Measurements from ENCODE around the gene SGIP1. TPM values are rescaled to one million over a fixed set of nuclear protein-coding genes. Genes with fewer than 3 reads are reported as not detected.

SGIP1 gene
- total RNA-seq, 3 donors from 2014 or later: 3.1 to 6.6 (median 3.5) TPM

DNA sequence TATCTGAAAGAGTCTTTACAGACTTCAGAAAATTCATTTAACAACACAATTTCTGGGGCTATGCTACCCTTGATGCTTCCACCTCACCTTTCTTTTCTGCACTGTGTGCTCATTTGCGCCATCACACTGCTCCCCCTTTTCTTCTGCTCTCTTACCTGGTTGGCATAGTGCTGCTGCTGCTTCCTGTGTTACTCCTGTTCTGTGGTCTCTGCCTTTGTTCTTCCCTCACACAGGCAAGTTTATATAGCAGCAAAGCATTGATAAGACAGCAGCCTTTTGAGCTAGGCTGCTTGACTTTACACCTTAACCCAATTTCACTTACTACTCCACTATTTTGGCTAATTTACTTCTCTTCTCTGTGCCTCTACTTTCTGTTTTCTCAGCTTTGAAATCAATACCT lies 18.3 kb downstream of the SGIP1 start:
- no peak overlapping the region for H3K27ac ChIP-seq
- no peaks in the 10 kb centered on the region for H3K27me3 ChIP-seq
- H3K9me3 ChIP-seq: no peaks in the 10 kb centered on the region
- no peak overlapping the region for H3K4me3 ChIP-seq
- intact Hi-C loops (cut with DNase I; ENCODE audit: low total_unique reads): no loop called here
- no peak for DNase-seq (ENCODE audit: low spot score in 2 of 2)
- no peaks in the 10 kb centered on the region for H3K4me1 ChIP-seq
- no peak for TF ChIP-seq POLR2AphosphoS5 (IDR thresholded peaks at IDR 0.05)
- TF ChIP-seq, protein P1, sequence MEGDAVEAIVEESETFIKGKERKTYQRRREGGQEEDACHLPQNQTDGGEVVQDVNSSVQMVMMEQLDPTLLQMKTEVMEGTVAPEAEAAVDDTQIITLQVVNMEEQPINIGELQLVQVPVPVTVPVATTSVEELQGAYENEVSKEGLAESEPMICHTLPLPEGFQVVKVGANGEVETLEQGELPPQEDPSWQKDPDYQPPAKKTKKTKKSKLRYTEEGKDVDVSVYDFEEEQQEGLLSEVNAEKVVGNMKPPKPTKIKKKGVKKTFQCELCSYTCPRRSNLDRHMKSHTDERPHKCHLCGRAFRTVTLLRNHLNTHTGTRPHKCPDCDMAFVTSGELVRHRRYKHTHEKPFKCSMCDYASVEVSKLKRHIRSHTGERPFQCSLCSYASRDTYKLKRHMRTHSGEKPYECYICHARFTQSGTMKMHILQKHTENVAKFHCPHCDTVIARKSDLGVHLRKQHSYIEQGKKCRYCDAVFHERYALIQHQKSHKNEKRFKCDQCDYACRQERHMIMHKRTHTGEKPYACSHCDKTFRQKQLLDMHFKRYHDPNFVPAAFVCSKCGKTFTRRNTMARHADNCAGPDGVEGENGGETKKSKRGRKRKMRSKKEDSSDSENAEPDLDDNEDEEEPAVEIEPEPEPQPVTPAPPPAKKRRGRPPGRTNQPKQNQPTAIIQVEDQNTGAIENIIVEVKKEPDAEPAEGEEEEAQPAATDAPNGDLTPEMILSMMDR (IDR thresholded peaks at IDR 0.05): no peak
- TF ChIP-seq POLR2A (IDR thresholded peaks at IDR 0.05): no peak
- no peaks in the 10 kb centered on the region for H3K36me3 ChIP-seq

- TF ChIP-seq, protein P1 (IDR thresholded peaks at IDR 0.05): no peak
- TF ChIP-seq POLR2A (IDR thresholded peaks at IDR 0.05): no peak
- no peak for TF ChIP-seq POLR2AphosphoS5 (IDR thresholded peaks at IDR 0.05)
- H3K27ac ChIP-seq: no peak overlapping the region
- DNase-seq (ENCODE audit: low spot score in 2 of 2): no peak
- no peak overlapping the region for H3K4me3 ChIP-seq
- no peaks in the 10 kb centered on the region for H3K9me3 ChIP-seq
- no peaks in the 10 kb centered on the region for H3K4me1 ChIP-seq
- no peaks in the 10 kb centered on the region for H3K36me3 ChIP-seq
- H3K27me3 ChIP-seq: no peaks in the 10 kb centered on the region
- intact Hi-C loops (cut with DNase I; ENCODE audit: low total_unique reads): no loop called here
Measured at GRCh38 chr1:66552829-66553228, 18.9 kb downstream of the SGIP1 start.

GRCh38 chr1:66553846-66554245 lies 19.9 kb downstream of the SGIP1 start:
- no peak for DNase-seq (ENCODE audit: low spot score in 2 of 2)
- no peaks in the 10 kb centered on the region for H3K27me3 ChIP-seq
- no peak overlapping the region for H3K4me3 ChIP-seq
- TF ChIP-seq POLR2A (IDR thresholded peaks at IDR 0.05): no peak
- TF ChIP-seq, protein P1 (IDR thresholded peaks at IDR 0.05): no peak
- no peak for TF ChIP-seq POLR2AphosphoS5 (IDR thresholded peaks at IDR 0.05)
- intact Hi-C loops (cut with DNase I; ENCODE audit: low total_unique reads): no loop called here
- no peak overlapping the region for H3K27ac ChIP-seq
- no peaks in the 10 kb centered on the region for H3K9me3 ChIP-seq
- no peaks in the 10 kb centered on the region for H3K36me3 ChIP-seq
- H3K4me1 ChIP-seq: no peaks in the 10 kb centered on the region

DNA sequence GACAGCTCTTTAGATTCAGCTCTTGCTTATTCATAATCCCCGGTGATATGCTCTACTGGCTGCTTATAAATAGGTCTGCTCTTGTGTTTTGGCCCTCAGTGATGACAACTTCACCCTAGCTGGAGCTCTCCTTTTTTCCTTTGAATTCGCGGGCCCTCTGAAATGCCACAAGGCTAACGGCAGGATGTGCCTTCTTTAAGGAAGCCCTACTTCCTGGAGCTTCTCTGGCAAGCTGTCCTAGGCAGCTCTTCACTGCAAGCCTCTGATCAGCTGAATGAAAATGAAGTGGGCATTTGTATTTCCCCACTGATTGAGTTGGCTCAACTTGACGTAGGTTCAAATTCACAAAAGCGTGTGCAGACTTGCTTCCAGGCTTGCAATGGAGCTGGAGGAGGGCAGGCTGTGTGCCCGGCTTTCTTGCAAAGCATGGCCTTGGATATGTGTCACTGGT lies 22.2 kb downstream of the SGIP1 start:
- DNase-seq (ENCODE audit: low spot score in 2 of 2): no peak
- no peaks in the 10 kb centered on the region for H3K4me1 ChIP-seq
- no peaks in the 10 kb centered on the region for H3K36me3 ChIP-seq
- no peaks in the 10 kb centered on the region for H3K9me3 ChIP-seq
- TF ChIP-seq POLR2AphosphoS5 (IDR thresholded peaks at IDR 0.05) (no peak), POLR2A (IDR thresholded peaks at IDR 0.05) (no peak)
- TF ChIP-seq, protein P1 (IDR thresholded peaks at IDR 0.05): no peak
- no peak overlapping the region for H3K4me3 ChIP-seq
- H3K27me3 ChIP-seq: no peaks in the 10 kb centered on the region
- peak overlapping the region; percentile 19 to 26 for H3K27ac ChIP-seq
- intact Hi-C loops (cut with DNase I; ENCODE audit: low total_unique reads): no loop called here

DNA sequence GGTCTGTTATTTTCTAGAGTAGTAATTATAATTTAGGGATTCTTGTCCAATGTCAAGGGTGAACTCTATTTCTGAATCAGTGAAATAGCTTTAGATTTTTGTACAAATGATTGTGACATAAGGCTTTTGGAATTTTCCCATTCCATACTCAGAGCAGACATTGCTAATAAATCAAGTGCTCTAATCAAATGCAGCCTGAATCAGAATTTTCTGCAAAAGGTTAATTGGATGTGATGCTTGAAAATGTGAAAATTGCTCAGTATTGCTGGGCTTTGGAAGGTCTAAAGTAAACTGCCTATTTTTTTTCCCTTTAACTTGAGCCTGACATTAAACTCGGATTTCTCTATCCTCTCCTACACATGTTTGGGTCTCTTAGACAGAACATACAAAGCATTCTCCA lies 23.2 kb downstream of the SGIP1 start:
- TF ChIP-seq POLR2A (IDR thresholded peaks at IDR 0.05) (no peak), POLR2AphosphoS5 (IDR thresholded peaks at IDR 0.05) (no peak)
- TF ChIP-seq, protein P1 (IDR thresholded peaks at IDR 0.05): no peak
- H3K27me3 ChIP-seq: no peaks in the 10 kb centered on the region
- no peak for DNase-seq (ENCODE audit: low spot score in 2 of 2)
- H3K36me3 ChIP-seq: no peaks in the 10 kb centered on the region
- no peak overlapping the region for H3K4me3 ChIP-seq
- intact Hi-C loops (cut with DNase I; ENCODE audit: low total_unique reads): no loop called here
- no peaks in the 10 kb centered on the region for H3K4me1 ChIP-seq
- no peak overlapping the region for H3K27ac ChIP-seq
- no peaks in the 10 kb centered on the region for H3K9me3 ChIP-seq
